ENCODE data around the gene CD58.

The CD58 gene

DNA sequence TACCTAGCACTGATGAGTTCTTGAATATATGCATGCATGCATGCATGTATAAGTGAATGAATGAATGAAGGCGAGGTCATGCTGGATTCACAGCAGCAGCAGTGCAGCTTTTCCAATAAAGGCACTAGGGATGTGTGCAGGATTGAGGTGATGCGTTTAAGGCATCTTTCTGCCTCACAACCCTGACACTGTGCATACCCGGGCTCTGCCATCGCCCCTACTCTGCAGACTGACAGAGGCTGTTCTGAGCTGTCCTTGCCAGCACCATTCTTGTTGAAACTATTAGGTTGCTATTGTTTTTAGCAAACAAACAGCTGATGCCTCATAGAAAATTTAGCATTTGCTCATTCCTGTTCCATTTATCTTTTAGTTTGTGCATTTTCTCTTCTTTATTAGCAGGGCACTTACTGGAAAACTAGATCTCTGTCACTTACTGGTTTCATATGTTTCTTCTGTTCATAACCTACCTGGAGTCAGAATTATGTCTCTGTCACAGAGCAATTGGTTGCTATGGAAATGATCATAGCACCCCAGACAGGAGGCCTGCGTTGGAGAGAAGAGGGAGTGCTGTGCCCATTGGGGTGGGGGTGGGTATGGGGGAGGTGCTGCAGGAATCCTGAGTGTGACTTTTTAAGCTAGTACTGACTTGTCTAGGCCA lies 79.0 kb downstream of the CD58 start:
- DNase-seq, result no peak

DNA sequence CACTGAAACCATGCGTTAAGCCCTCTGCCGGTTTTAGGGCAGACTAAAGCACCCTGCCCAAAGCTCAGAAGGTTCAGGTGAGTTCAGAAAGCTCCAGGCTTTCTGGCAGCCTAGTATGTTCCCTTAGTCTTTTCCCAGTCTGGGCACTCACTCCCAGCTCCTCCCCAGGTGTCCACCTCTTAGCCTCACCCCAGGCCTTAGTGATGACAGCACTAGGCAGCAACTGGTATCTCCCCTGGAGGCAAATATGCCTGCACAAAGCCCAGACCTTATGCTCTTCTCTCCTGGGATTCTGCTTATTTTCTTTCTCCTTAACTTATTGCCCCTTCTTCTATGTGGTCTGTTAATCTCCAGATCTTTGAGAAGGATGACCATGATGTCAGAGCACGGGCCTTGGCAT lies 80.2 kb downstream of the CD58 start:
- DNase-seq, result no peak

DNA sequence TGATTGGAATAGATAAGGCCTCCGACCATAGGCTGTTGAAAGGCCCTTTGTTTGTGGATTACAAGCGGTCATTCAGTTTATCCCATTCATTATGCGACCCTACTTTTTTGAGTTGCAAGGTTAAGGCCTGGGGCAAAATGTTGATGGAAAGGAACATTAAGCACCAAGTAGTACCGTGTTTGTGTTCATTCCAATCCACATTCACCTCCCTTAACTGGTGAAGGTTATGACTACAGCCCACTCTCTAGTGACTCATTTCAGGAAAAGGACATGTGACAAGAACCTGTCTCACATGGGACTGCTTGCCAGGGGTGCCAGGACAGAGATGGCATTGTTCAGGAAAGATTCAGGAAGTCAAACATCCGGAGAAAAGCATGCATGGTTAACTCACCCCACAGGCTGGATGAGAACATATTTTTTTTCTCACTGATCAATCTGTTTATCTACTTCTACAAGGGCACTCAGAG lies 81.6 kb downstream of the CD58 start:
- no peak for DNase-seq

DNA sequence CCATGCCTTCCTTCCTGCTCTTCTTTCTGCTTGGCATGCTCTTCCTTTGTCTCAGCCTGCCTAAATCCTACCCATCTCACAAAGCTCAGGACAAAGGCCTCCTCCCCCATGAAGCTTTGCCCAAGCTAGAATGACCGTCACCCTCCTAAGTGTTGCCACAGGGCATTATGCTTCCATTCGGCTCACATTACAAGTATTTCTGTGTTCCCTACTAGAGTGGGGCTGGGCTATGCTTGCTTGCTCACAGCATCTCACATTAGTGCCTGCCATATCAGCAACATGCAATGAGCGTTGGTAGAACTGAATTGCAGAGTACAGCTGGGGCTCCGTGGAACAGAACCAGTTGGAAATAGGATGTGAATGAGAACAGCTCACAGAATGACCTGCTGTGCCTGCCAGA lies 82.8 kb downstream of the CD58 start:
- no peak for DNase-seq

DNA sequence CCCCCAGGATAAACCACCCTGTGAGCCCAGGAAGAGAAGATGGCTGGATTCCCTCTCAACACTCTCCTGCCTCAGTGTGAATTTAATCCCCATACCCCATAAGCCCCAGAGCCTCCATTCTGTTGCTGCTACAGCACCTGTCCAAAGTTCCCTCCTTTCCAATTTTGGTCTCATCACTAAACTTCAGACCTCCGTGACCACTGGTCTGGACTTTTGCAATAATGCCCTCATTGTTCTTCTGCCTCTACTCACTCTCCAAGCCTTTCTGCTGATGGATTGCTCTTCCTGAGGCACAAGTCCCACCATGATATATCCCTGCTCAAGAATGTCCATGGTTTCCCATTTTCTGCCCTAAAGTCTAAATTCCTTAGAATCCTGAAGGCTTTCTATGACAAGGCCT lies 83.2 kb downstream of the CD58 start:
- no peak for DNase-seq

DNA sequence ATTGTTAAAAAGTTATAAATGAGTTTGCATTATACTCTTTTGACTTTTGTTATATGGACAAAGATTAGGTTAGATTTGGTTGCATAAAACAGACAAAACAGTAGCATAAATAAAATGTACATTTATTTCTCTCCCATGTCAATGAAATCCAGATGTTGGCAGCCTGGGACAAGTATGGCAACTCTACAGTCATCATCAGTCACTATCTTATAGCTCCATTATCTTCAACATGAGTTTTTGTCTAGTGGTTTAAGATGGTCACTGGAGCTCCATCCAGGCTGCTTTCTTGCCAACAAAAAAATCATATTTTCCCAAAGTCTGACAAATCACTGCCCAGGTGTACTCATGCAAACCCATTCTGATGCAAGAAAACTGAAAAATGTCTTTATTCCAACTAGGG lies 83.8 kb downstream of the CD58 start:
- no peak for DNase-seq

GRCh38 chr1:116486424-116486823 lies 84.4 kb downstream of the CD58 start:
- DNase-seq, result no peak

DNA sequence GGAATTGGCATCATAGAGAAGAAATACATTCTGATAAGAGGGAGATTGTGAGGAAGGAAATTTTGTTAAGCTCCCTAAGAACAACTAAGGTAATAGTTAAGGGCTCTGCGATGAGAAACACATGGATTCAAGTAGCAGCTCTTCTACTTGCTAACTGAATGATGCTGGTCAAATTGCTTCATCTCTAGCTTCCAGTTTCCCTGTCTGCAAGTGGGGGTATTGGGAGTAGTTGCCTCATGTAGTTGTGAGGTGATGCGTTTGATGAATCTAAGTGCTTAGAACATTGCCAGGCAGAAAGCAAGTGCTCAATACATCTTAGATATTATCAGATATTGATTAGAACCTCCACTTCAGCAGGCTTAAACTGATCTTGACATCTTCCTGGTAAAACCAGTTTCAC lies 84.8 kb downstream of the CD58 start:
- no peak for DNase-seq

GRCh38 chr1:116485071-116485735 lies 85.6 kb downstream of the CD58 start:
- DNase-seq, result peak; percentile 90

- DNase-seq, result no peak
Observed at GRCh38 chr1:116483481-116484309, 87.1 kb downstream of the CD58 start.

DNA sequence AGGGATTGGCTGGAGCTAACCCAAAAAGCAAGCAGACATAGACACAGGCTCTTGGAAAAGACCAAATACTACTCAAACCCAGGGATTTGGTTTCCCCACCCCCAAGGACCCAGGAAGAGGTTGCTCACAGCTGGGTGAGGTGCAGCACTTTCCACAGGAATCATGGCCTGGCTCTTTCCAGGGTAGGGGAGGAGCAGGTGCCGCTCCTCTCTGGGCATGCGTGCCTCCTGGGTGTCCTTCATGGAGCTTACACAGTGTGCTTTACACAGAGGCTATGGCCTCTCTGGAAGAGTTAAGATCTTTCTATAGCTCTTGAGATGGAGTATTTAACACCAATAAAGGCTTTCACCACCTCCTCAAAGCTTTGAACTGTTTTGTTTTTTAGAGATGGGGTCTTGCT lies 88.3 kb downstream of the CD58 start:
- no peak for DNase-seq

DNA sequence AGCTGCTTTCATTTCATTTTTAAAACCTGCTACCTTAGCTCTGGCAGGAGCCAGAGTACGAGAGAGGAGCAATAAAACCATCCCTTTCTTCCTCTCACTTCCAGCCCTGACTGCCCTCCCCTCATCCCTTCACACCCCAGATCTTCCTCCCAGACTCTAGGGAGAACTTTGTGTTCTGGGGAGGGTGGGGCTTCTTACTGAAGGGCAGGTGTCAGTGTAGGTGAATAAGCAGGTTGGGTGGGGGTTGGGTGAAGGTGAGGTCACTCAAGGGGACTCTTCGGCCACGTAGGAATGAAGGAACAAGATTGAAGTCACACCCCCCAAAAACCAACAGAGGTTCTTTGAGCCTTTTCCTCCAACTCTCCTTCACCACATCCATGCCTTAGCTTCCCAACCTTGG lies 88.9 kb downstream of the CD58 start:
- no peak for DNase-seq

DNA sequence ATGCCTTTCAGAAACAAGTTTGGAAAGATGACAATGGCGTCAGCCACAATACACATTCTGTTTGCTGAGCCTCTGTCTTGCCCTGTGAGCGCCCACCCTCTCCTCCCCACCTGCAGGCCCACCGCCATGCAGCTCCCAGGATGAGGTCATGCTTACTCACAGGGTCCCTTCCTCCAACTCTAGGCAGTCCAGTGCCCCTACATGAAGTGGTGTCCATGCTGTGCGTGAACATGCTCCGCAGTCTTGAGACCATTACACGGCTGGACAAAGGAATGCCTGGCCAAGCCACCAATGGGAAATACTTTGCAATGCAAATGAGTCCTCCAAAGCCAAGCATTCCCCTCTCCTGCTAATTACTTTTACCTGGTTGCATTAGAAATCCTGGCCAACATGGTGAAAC lies 92.2 kb downstream of the CD58 start:
- DNase-seq, result no peak

GRCh38 chr1:116477429-116477828 lies 93.4 kb downstream of the CD58 start:
- DNase-seq, result no peak

GRCh38 chr1:116476321-116476720 lies 94.5 kb downstream of the CD58 start:
- no peak for DNase-seq

DNA sequence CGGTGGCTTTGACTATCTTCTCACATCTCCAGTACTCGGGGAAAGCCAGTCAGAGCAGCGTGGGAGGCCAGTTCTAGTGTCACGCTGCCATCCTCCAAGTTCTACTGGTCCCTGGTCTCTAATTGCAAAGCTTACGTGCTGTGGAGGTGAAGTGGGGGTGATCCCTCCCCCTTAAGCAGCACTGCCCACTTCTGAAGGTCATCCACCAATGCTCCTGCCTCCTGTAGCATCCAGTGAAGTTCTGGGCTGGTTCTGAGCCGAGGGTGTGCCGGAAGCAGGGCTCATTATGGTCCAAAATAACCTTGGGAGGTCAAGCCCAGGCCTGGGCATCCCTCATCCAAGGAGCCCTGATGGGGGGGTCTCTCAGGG lies 95.0 kb downstream of the CD58 start:
- no peak for DNase-seq

DNA sequence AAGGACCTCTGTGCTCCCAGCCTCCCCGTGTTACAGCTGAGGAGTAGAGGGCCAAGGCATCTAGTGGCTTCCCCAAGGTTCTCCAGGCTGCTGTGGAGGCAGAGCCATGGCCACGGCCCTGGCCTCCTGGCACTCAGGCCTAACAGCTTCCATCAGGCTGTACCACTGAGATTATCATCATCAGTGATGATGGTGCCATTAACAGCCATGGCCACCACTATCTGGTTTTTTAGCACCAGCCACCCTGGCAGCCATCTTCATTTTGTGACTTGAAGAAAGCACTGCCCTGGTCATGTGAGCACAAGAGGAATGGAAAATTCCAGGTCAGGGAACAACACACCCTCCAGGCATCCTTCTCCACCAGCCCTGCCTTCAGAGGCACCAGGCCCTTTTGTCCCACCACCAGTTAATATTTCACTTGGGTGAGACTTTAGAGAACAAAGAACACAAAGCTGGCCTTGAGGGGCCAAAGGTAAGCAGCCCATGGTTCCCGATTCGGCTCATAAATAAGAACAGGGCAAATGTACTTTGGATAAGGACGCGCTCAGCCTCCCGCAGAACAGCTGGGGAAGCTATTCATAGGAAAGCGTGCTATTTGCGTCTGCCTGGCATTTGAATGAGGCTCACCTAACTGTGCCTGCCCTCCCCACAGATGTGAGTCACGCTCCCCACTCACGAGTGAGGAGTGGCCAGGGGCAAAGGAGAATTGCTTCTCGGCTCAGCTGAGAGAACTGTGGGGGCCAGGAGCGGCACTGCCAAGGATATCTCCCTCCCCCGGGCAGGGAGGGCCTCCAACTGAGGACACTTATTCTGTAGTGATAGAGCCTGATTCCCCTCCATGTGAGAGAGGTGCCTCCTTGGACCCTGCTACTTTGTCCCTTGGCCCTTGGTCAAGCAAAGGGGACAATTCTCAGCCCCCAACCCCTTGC lies 95.6 kb downstream of the CD58 start:
- DNase-seq, result no peak

GRCh38 chr1:116472431-116472961 lies 98.3 kb downstream of the CD58 start:
- DNase-seq, result peak; percentile 95

DNA sequence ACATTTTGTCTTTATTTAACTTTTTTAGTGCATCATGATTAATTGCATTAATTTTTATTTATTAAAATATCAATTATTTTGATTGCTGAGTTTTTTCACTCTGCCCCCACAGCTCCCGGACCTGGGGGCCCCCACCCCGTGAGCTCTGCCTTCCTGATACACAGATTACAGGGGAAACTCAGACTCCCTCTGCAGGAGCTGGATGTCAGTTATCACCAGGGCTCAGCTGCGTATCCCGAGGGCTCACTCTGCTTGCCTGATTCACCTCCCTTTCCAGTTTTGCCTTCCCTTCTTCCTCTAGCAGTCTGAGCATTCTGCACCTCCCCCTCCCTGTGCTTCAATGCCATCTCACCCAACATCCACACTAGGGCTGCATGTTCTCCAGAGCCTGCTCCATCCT lies 99.6 kb downstream of the CD58 start:
- no peak for DNase-seq

DNA sequence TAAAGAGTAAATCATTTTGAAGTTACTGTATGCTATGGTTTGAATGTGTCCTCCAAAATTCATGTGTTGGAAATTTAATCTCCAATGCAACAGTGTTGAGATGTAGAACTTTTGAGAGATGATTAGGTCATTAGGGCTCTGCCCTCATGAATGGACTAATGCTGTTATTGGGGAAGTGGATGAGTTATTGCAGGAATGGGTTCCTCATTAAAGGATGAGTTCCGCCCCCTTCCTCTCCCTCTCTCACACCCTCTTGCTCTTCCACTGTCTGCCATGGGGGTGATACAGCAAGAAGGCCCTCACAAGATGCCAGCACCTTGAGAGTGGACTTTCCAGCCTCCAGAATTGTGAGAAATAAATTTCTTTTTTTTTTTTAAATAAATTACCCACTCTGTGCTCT lies 100.2 kb downstream of the CD58 start:
- no peak for DNase-seq

DNA sequence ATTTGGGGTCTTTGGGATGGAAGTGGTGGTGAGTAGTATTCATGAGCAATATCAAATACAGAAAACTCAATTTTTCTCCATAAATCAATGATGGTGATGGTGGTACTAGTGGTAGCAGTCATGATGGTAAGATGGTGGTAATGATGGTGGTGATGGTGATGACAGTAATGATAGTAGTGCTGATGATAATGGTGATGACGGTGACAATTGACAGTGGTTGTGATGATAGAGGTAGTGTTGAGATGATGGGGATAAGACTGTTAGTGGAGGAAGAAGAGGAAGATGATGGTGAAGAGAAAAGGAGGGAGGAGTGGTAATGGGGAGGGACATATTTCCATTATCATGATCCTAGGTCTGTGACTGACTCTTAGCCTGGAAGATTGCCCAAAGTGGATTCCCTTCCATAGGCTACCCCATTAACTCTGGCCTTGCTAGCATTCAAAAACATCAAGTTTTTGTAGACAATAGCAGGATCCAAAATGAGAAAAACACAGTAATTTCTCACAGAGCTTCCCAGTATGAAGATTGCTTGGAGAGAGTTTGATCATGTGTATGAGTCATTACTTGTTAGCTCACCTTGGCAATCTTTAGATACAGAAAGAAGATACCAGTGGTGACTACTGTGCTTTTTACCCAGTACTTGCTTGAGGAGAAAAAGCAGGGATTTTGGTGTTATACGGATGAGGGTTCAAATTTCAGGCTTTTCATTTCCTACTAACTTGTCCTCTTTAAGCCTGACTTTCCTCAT lies 103.8 kb downstream of the CD58 start:
- no peak for DNase-seq

Data from NCI-H187 (cell line).